Measurements from ENCODE around the gene SLC12A6.

- TF ChIP-seq ELK1 (IDR thresholded peaks at IDR 0.05; ENCODE audit: low read depth, low read length) = no peak
- TF ChIP-seq EP300 (IDR thresholded peaks at IDR 0.05) = no peak
- no peak for TF ChIP-seq REST (IDR thresholded peaks at IDR 0.05)
- no peak for TF ChIP-seq CTCF (IDR thresholded peaks at IDR 0.05)
- TF ChIP-seq POLR2A (IDR thresholded peaks at IDR 0.05; ENCODE audit: low read length) = no peak
- TF ChIP-seq HOXA7 (CRISPR knock-in tag; IDR thresholded peaks at IDR 0.05) = no peak
- TF ChIP-seq NFE2L2 (conservative IDR thresholded peaks at IDR 0.05; ENCODE audit: low read length) = no peak
- TF ChIP-seq RFX5 (IDR thresholded peaks at IDR 0.05) = no peak
- no peak for TF ChIP-seq MYC (IDR thresholded peaks at IDR 0.05; ENCODE audit: borderline replicate concordance, low read length)
- no peak for TF ChIP-seq RCOR1 (IDR thresholded peaks at IDR 0.05; ENCODE audit: low read depth, low read length)
Observed at GRCh38 chr15:34373951-34374350, 36.4 kb upstream of the SLC12A6 start.
